HK-2 (cell line): ENCODE measurements around the gene MASP1.

Source experiments
- DNase-seq: peaks from one replicate; pipeline ENCODE4 v3.0.0-alpha.2; 2018; ENCODE audit not compliant: unreplicated experiment

Gene MASP1

GRCh38 chr3:187291512-187292132, at the start of gene MASP1:
MASP1 (minus strand) TSS chr3:187291737; CDS start chr3:187291632, 105 bp downstream.
- DNase-seq: no peak

- no peak for DNase-seq
Measured at GRCh38 chr3:187340578-187340977, 49.0 kb upstream of the MASP1 start.

- DNase-seq: no peak
Measured at GRCh38 chr3:187336322-187336721, 44.8 kb upstream of the MASP1 start.

GRCh38 chr3:187334904-187335303, 43.4 kb upstream of the MASP1 start:
- DNase-seq: no peak

- no peak for DNase-seq
Measured at GRCh38 chr3:187328691-187329090, 37.2 kb upstream of the MASP1 start.

- no peak for DNase-seq
Measured at GRCh38 chr3:187327845-187328244, 36.3 kb upstream of the MASP1 start.

GRCh38 chr3:187325632-187326031, 34.1 kb upstream of the MASP1 start:
- DNase-seq: no peak

GRCh38 chr3:187323091-187323490, 31.6 kb upstream of the MASP1 start:
- no peak for DNase-seq

- DNase-seq: no peak
Measured at GRCh38 chr3:187322291-187322690, 30.8 kb upstream of the MASP1 start.

GRCh38 chr3:187321766-187322165, 30.2 kb upstream of the MASP1 start:
- no peak for DNase-seq

GRCh38 chr3:187319699-187320302, 28.3 kb upstream of the MASP1 start:
- DNase-seq: peak; percentile 68

GRCh38 chr3:187318819-187319616, 27.5 kb upstream of the MASP1 start:
- peak; percentile 48 for DNase-seq

- DNase-seq: no peak
Measured at GRCh38 chr3:187315872-187316271, 24.3 kb upstream of the MASP1 start.

- DNase-seq: no peak
Measured at GRCh38 chr3:187314176-187314575, 22.6 kb upstream of the MASP1 start.

- no peak for DNase-seq
Measured at GRCh38 chr3:187310954-187311470, 19.5 kb upstream of the MASP1 start.

GRCh38 chr3:187310226-187310625, 18.7 kb upstream of the MASP1 start:
- no peak for DNase-seq

GRCh38 chr3:187305881-187306280, 14.3 kb upstream of the MASP1 start:
- DNase-seq: no peak

- no peak for DNase-seq
Measured at GRCh38 chr3:187299611-187300010, 8.1 kb upstream of the MASP1 start.

- no peak for DNase-seq
Measured at GRCh38 chr3:187296911-187297310, 5.4 kb upstream of the MASP1 start.

- no peak for DNase-seq
Measured at GRCh38 chr3:187296058-187296457, 4.5 kb upstream of the MASP1 start.

- DNase-seq: no peak
Measured at GRCh38 chr3:187295316-187296034, 3.9 kb upstream of the MASP1 start.
